GM21786 (cell line): ENCODE results near the gene ARHGAP21.

Experiments
- ATAC-seq: cut with Tn5 transposase; IDR thresholded peaks from one replicate; pipeline ENCODE4 v1.9.1; 2021; ENCODE audit not compliant: unreplicated experiment

ARHGAP21 gene

GRCh38 chr10:24544776-24545175 is 178.9 kb downstream of the ARHGAP21 start:
- ATAC-seq: no peak

GRCh38 chr10:24542314-24543270 is 181.1 kb downstream of the ARHGAP21 start:
- no peak for ATAC-seq

- no peak for ATAC-seq
Measured at GRCh38 chr10:24541239-24541753, 182.4 kb downstream of the ARHGAP21 start.

- no peak for ATAC-seq
Measured at GRCh38 chr10:24536636-24537035, 187.1 kb downstream of the ARHGAP21 start.

- no peak for ATAC-seq
Measured at GRCh38 chr10:24533981-24534380, 189.7 kb downstream of the ARHGAP21 start.
